AG09319 (cell line): Measurements from ENCODE around the gene CDC42SE2.
"Not testable (repeated sequence)": the region's sequence is repeated elsewhere in the genome, so short reads cannot be mapped to it uniquely, and the experiment has no call there.

Experiments used
- DNase-seq: peaks from one replicate; pipeline ENCODE4 v3.0.0-alpha.2; 2010; ENCODE audit warnings: low read depth; ENCODE audit errors: extremely low read depth
- CTCF ChIP-seq: IDR thresholded peaks from 2 replicates; pipeline ENCODE4 v1.5.1; 2011; ENCODE audit warnings: low read depth, mild to moderate bottlenecking, inconsistent platforms, low read length, moderate library complexity

Gene CDC42SE2

GRCh38 chr5:131250751-131251475 is 12.9 kb upstream of the CDC42SE2 start:
- TF ChIP-seq CTCF = no peak
- no peak for DNase-seq

- DNase-seq = no peak
- no peak for TF ChIP-seq CTCF
These were observed 11.1 kb upstream of the CDC42SE2 start for GRCh38 chr5:131252824-131253171.

GRCh38 chr5:131254025-131254424 is 9.8 kb upstream of the CDC42SE2 start:
- DNase-seq = not testable (repeated sequence)

- no peak for DNase-seq
These were observed 9.1 kb upstream of the CDC42SE2 start for GRCh38 chr5:131254741-131255140.

GRCh38 chr5:131256507-131256823 is 7.4 kb upstream of the CDC42SE2 start:
- no peak for TF ChIP-seq CTCF
- no peak for DNase-seq

More at GRCh38 chr5:131254741-131255140, 9.1 kb upstream of the CDC42SE2 start:
- TF ChIP-seq CTCF = no peak

- TF ChIP-seq CTCF = no peak
- no peak for DNase-seq
These were observed 5.1 kb upstream of the CDC42SE2 start for GRCh38 chr5:131258733-131259132.

- TF ChIP-seq CTCF = no peak
- no peak for DNase-seq
These were observed 4.5 kb upstream of the CDC42SE2 start for GRCh38 chr5:131259326-131259725.

GRCh38 chr5:131260895-131261294 is 3.0 kb upstream of the CDC42SE2 start:
- TF ChIP-seq CTCF = no peak
- DNase-seq = no peak
